Activated B cell treated with CpG ODN at 0.5 μM for 24 hours (primary cell): ENCODE data around the gene EWSR1. TPM values are rescaled to one million over a fixed set of nuclear protein-coding genes. Genes with fewer than 3 reads are reported as not detected.

Source experiments
- ATAC-seq: fragments of 200-7000 bp; cut with Tn5 transposase; one replicate; pipeline ENCODE4 v1.10.0; 2021; ENCODE audit warnings: low read depth, mild to moderate bottlenecking, moderate library complexity
- CTCF ChIA-PET: fragments of 350-600 bp; sonication (Branson Sonifier 250); formaldehyde crosslinking; loops from one replicate; lab custom pipeline; 2021; ENCODE audit warnings: antibody characterized with exemption; lab: Charles Lee
- POLR2A ChIA-PET: fragments of 350-600 bp; sonication (Branson Sonifier 250); formaldehyde crosslinking; loops from one replicate; lab custom pipeline; 2021; ENCODE audit warnings: antibody characterized with exemption; lab: Charles Lee
- DNase-seq: peaks from one replicate; pipeline ENCODE4 v3.0.0; 2022
- H3K27ac Mint-ChIP-seq: one replicate; pipeline ENCODE4 v1.8.0; 2020; ENCODE audit warnings: mixed read lengths
- H3K27me3 Mint-ChIP-seq: one replicate; pipeline ENCODE4 v1.8.0; 2021; ENCODE audit warnings: mixed read lengths
- H3K36me3 Mint-ChIP-seq: one replicate; pipeline ENCODE4 v1.8.0; 2021; ENCODE audit warnings: low read depth, mixed read lengths
- H3K4me1 Mint-ChIP-seq: one replicate; pipeline ENCODE4 v1.8.0; 2021; ENCODE audit warnings: mixed read lengths
- H3K4me3 Mint-ChIP-seq: one replicate; pipeline ENCODE4 v1.8.0; 2020; ENCODE audit warnings: mild to moderate bottlenecking, mixed read lengths
- H3K9me3 Mint-ChIP-seq: one replicate; pipeline ENCODE4 v1.8.0; 2020; ENCODE audit warnings: mixed read lengths
- intact Hi-C: fragments of 100-400 bp; cut with micrococcal nuclease; formaldehyde crosslinking; loops from one replicate; pipeline ENCODE4 v1.15.1; 2024
- total RNA-seq: library from RNA; stranded (reverse); gene quantifications from 2 replicates; pipeline ENCODE4 v1.2.3, GENCODE V29; 2022
- TF ChIP-seq, protein P1 (sequence below): fragments of 200-600 bp; IDR thresholded peaks from one replicate; pipeline ENCODE4 v1.8.0; 2022; ENCODE audit warnings: antibody characterized with exemption, mild to moderate bottlenecking

EWSR1 gene
- total RNA-seq, 1 donor from 2014 or later: 382 TPM

DNA sequence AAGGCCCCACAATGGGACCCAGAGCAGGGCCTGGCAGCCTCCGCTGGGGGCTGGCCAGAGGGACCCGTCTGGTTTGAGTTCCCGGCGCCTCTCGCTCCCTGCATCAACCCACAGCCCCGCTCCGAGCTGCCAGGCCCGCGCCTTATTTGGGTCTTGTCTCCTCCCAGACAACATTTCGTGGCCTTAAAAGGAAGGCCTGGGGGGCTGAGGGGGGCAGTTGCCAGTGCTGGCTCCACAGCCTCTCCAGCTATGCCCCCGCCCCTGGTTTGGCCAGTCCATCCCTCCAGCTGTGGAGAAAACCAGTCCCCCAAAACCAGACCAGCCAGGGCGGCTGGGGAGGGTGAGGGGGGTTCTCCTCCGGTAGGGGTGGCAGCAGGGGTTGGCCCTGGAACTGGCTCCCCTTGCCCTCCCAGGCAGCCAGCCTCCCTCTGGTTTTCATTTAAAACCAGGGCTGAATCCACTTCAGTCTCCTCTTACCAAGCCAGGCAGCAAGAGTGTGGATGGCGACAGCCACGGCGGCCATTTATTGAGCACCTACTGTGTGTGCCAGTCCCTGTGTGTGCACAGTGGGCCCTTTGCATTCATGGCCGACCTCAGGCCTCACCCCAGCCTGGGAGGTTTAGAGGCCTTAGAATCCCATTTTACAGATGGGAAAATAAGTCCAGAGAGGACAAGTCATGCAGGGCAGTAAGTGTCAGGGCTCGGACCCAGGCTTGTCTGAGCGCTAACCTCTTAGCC, 43.8 kb upstream of the EWSR1 start:
- DNase-seq (no peak), ATAC-seq (no peak)
- peaks cover 25% of the 10 kb centered on the region for H3K27me3 Mint-ChIP-seq
- no peak overlapping the region for H3K4me3 Mint-ChIP-seq
- H3K36me3 Mint-ChIP-seq: no peaks in the 10 kb centered on the region
- no peaks in the 10 kb centered on the region for H3K9me3 Mint-ChIP-seq
- ChIA-PET CTCF (no interaction called here), POLR2A (no interaction called here)
- no peak overlapping the region for H3K27ac Mint-ChIP-seq
- no peaks in the 10 kb centered on the region for H3K4me1 Mint-ChIP-seq
- intact Hi-C loops: no loop called here
- TF ChIP-seq, protein P1, sequence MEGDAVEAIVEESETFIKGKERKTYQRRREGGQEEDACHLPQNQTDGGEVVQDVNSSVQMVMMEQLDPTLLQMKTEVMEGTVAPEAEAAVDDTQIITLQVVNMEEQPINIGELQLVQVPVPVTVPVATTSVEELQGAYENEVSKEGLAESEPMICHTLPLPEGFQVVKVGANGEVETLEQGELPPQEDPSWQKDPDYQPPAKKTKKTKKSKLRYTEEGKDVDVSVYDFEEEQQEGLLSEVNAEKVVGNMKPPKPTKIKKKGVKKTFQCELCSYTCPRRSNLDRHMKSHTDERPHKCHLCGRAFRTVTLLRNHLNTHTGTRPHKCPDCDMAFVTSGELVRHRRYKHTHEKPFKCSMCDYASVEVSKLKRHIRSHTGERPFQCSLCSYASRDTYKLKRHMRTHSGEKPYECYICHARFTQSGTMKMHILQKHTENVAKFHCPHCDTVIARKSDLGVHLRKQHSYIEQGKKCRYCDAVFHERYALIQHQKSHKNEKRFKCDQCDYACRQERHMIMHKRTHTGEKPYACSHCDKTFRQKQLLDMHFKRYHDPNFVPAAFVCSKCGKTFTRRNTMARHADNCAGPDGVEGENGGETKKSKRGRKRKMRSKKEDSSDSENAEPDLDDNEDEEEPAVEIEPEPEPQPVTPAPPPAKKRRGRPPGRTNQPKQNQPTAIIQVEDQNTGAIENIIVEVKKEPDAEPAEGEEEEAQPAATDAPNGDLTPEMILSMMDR: no peak

DNA sequence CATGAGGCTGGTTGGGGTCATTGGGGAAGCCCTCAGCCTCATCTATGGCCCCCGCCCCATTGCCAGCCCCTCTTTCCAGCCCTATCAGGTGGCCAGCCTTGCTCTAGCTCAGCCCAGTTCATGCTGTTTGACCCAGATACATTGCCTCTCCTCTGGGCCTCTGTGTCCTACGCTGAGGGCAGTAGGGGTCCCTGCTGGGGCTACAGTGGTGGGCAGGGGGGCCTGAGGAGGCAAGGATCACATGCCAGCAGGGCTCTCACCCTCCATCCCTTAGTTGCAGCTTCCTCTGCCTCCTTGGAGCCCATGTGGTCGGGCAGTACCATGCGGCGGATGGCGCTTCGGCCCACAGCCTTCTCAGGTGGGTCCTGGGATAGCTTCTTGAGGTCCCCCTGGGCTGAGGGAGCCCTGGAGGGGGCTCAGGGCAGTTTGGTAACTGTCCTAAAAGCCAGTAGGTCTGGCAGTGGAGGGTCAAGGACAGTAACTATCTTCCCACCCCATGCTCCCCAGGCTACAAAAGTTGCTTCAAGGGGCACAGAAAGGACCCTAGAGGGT, 43.1 kb upstream of the EWSR1 start:
- Mint-ChIP-seq H3K4me3 (no peak overlapping the region), H3K27ac (no peak overlapping the region), H3K9me3 (no peaks in the 10 kb centered on the region), H3K27me3 (peaks cover 25% of the 10 kb centered on the region), H3K4me1 (no peaks in the 10 kb centered on the region), H3K36me3 (no peaks in the 10 kb centered on the region)
- TF ChIP-seq, protein P1: no peak
- no peak for DNase-seq
- ATAC-seq: no peak
- POLR2A ChIA-PET: no interaction called here
- intact Hi-C loops: no loop called here
- CTCF ChIA-PET: no interaction called here

DNA sequence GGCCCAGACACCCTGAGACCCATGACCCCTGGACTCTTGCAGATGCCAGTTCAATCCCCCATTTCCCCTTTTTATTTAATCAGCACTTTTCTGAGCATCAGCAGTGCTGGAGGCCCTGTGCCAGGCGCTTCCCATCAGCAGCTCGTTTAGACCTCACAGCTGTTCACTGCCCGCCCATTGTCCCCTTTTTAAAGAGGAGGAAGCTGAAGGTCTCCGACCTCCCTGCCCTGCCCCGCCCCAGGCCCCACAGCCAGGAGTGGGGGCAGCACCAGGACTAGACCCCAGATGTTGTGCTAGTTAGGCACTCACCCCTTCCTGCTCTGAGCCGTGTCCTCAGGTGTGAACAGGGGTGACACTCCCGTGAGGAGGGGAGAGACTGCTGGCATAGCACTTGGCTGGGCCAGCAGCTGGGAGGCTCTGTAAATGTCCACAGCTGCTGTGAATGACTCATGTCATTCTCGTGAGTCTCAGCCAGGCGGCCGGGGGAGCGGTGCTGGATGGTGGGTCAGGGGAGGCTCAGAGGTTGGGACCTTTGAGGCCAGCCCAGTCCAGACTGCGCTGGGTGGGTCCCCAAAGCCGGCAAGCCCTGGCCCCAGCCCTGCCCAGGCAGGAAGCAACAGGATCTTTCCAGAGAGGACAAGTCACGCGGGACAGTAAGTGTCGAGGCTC, 42.5 kb upstream of the EWSR1 start:
- ChIA-PET POLR2A (no interaction called here), CTCF (interaction anchor here (1.5 kb wide), 1 partner anchor 20 kb away, joined by 3 read pairs; no protein-coding TSS in a partner anchor)
- H3K9me3 Mint-ChIP-seq: no peaks in the 10 kb centered on the region
- TF ChIP-seq, protein P1: no peak
- H3K4me1 Mint-ChIP-seq: no peaks in the 10 kb centered on the region
- H3K4me3 Mint-ChIP-seq: no peak overlapping the region
- intact Hi-C loops: no loop called here
- peaks cover 18% of the 10 kb centered on the region for H3K27me3 Mint-ChIP-seq
- ATAC-seq (no peak), DNase-seq (no peak)
- H3K27ac Mint-ChIP-seq: no peak overlapping the region
- no peaks in the 10 kb centered on the region for H3K36me3 Mint-ChIP-seq

DNA sequence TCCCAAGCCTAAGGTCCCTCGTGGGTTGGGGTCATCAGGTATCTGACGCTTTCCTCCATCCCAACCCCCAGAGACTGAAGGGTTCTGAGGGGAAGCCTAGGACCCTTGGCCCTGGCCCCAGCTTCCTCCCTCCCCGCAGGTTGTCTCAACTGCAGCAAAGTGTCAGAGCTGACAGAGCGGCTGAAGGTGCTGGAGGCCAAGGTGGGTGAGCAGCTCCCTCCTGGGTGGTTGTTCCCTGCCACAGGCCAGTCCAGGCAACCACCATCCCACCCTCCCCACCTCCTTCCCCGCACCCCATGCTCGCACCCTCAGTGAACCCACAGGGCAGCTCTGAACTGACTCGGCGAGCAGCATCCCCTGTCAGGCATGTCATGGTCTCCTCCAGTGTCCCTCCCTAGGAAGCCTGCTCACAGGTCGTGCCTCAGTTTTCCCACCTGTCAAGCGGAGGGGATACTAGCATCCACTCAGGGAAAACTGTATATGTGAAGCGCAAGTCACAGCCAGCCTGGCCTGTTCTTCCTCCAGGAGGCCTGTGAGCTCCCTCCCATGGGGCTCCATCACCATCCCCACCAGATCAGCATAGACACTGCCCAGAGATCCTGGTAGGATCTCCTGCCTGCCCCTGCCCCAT, 41.6 kb upstream of the EWSR1 start:
- POLR2A ChIA-PET: interaction anchor here (0.5 kb wide), 1 partner anchor 401 kb away, joined by 8 read pairs; no protein-coding TSS in a partner anchor
- CTCF ChIA-PET: interaction anchor here (1.5 kb wide), 1 partner anchor 19 kb away, joined by 3 read pairs; no protein-coding TSS in a partner anchor
- H3K9me3 Mint-ChIP-seq: no peaks in the 10 kb centered on the region

More for the DNA sequence above, 41.6 kb upstream of the EWSR1 start:
- DNase-seq (no peak), ATAC-seq (no peak)
- H3K4me3 Mint-ChIP-seq: no peak overlapping the region
- TF ChIP-seq, protein P1: no peak
- H3K4me1 Mint-ChIP-seq: no peaks in the 10 kb centered on the region
- intact Hi-C loops: no loop called here
- H3K27me3 Mint-ChIP-seq: peaks cover 17% of the 10 kb centered on the region
- no peaks in the 10 kb centered on the region for H3K36me3 Mint-ChIP-seq
- H3K27ac Mint-ChIP-seq: no peak overlapping the region
